Thoracic aorta (tissue), 2 donors: ENCODE results near the gene NBEAL2. TPM values are rescaled to one million over a fixed set of nuclear protein-coding genes. Genes with fewer than 3 reads are reported as not detected.

Experiments used
- ATAC-seq: fragments of 150-250 bp; one replicate; pipeline ENCODE4 v1.8.0; 2017; ENCODE audit warnings: low read depth; ENCODE audit not compliant: insufficient number of reproducible peaks, low FRiP score
- DNase-seq: peaks from one replicate; pipeline ENCODE4 v3.0.0-alpha.2; 2020; ENCODE audit warnings: low spot score
- H3K27ac ChIP-seq, 2 donors: fragments of 200-600 bp; sonication (generic); 1 replicate in 1 of 2; 2 replicates in 1 of 2; pipeline ENCODE4 v1.5.1; 2016; ENCODE audit warnings: mild to moderate bottlenecking in 2 of 2, moderate library complexity in 2 of 2
- H3K27me3 ChIP-seq: fragments of 200-600 bp; sonication (generic); replicated peaks from 2 replicates; pipeline ENCODE4 v1.6.0; 2016; ENCODE audit warnings: mild to moderate bottlenecking; ENCODE audit not compliant: insufficient read depth
- H3K36me3 ChIP-seq: fragments of 200-600 bp; sonication (generic); one replicate; pipeline ENCODE4 v1.5.1; 2016
- H3K4me1 ChIP-seq, 2 donors: fragments of 200-600 bp; sonication (generic); 1 replicate in 1 of 2; 2 replicates in 1 of 2; pipeline versions ENCODE4 v1.5.1 to v1.6.0; 2016; ENCODE audit warnings: low read depth in 2 of 2, mild to moderate bottlenecking in 1 of 2; ENCODE audit not compliant: control insufficient read depth in 1 of 2
- H3K4me3 ChIP-seq: fragments of 200-600 bp; sonication (generic); 2 replicates; pipeline ENCODE4 v1.5.1; 2016; ENCODE audit warnings: mild to moderate bottlenecking
- H3K9me3 ChIP-seq: fragments of 200-600 bp; sonication (generic); 2 replicates; pipeline ENCODE4 v1.5.1; 2016
- total RNA-seq, 2 donors: library from RNA; depleted of rRNA; stranded (reverse); fragments of >200 nt; gene quantifications; one replicate each; pipeline versions ENCODE4 v1.1.0 to v1.2.3, GENCODE V29; 2016
- TF ChIP-seq, protein P1 (sequence below): fragments of 200-600 bp; sonication (generic); IDR thresholded peaks from one replicate; pipeline ENCODE4 v1.5.1; 2019; ENCODE audit warnings: antibody characterized with exemption

The NBEAL2 gene
- total RNA-seq, 2 donors from 2014 or later = 39.7 to 48.7 TPM

DNA sequence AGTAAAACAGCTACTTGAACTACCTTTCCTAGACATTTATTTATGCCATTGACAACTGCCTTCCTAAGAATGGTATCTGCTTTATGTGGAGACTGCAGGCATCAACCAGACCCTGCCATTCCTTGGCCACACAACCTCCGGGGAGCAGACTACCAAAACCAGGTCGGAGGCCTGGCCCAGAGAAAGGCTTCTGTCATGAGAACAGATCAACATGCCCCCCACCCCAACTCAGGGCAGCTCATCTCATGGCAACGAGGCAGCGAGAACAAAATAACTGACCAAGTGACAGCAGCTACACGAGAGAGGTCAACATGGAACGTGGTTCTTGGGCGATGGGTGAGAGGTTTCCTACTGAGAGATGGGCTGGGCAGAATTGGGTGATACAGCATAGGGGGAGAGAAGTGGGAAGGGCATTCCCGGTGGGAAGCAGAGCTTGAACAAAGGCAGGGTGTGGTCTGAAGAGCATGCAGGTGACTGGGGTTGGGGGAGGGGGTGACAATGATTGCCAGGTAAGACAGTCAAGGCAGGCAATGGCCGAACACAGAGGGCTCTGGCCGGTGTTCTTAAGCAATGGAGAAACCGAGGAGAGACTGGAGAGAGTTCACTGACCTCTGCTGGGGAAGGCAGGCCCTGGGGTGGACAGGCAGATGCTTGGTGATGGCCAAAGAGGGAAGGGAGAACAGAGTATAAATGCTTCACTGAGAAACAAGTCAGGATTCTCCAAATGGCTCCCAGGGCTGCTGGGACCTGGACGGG lies 36.8 kb upstream of the NBEAL2 start:
- peaks cover 10% of the 10 kb centered on the region for H3K36me3 ChIP-seq
- DNase-seq = no peak
- H3K4me3 ChIP-seq = no peak overlapping the region
- H3K4me1 ChIP-seq = peaks cover 14 to 38% of the 10 kb centered on the region in 2 donors
- TF ChIP-seq, protein P1, sequence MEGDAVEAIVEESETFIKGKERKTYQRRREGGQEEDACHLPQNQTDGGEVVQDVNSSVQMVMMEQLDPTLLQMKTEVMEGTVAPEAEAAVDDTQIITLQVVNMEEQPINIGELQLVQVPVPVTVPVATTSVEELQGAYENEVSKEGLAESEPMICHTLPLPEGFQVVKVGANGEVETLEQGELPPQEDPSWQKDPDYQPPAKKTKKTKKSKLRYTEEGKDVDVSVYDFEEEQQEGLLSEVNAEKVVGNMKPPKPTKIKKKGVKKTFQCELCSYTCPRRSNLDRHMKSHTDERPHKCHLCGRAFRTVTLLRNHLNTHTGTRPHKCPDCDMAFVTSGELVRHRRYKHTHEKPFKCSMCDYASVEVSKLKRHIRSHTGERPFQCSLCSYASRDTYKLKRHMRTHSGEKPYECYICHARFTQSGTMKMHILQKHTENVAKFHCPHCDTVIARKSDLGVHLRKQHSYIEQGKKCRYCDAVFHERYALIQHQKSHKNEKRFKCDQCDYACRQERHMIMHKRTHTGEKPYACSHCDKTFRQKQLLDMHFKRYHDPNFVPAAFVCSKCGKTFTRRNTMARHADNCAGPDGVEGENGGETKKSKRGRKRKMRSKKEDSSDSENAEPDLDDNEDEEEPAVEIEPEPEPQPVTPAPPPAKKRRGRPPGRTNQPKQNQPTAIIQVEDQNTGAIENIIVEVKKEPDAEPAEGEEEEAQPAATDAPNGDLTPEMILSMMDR = no peak
- H3K9me3 ChIP-seq = no peaks in the 10 kb centered on the region
- H3K27me3 ChIP-seq = no peaks in the 10 kb centered on the region
- no peak overlapping the region for H3K27ac ChIP-seq
- ATAC-seq = no peak

DNA sequence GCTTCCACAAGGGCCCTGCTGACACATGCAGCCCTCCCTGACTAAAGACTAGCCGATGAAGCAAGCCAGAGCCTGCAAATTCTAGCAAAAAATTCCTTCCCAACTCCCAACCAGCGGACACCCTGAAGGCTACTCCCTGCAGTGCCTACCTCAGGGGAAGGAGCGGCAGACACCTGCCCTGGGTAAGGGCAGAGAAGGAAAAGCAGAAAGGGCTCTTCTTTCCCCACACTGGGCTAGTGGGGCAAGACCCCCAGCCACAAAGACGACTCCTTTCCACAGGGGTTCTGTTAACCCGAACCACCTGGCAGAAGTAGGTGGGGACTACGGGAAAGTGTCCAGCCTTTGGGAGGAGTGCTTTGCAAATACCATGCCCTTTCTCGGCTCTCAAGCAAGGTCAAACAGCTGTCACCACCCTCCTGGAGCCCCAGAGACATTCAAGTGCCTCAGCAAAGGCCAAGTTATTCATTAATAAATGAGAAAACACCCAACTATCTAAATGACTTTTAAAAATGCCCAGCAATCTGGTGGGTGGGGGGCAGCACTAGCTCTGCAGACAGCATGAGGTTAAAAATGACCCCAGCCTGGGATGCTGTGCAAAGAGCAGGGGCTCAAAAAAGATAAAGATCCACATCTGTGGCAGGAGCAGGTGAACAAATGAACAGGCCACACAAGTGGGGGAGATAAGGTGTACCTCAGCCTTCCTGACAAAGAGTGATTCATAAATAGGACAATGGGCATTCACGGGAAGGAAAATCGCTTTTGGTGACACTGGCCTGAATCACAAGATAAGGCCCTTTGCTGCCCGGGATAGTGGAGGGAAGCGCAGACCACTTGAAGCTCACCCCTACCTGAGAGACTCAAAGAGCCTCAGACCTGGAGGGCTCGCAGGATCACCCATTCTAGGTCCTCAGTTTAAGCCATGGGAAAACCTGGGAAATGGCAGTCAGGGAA lies 36.0 kb upstream of the NBEAL2 start:
- H3K4me1 ChIP-seq = peaks cover 22 to 46% of the 10 kb centered on the region in 2 donors
- H3K4me3 ChIP-seq = no peak overlapping the region
- DNase-seq (no peak), ATAC-seq (no peak)
- no peaks in the 10 kb centered on the region for H3K27me3 ChIP-seq
- peak overlapping the region in 1 of 2 donors; percentile 7 for H3K27ac ChIP-seq
- TF ChIP-seq, protein P1 = no peak
- H3K9me3 ChIP-seq = no peaks in the 10 kb centered on the region
- H3K36me3 ChIP-seq = peaks cover 10% of the 10 kb centered on the region

DNA sequence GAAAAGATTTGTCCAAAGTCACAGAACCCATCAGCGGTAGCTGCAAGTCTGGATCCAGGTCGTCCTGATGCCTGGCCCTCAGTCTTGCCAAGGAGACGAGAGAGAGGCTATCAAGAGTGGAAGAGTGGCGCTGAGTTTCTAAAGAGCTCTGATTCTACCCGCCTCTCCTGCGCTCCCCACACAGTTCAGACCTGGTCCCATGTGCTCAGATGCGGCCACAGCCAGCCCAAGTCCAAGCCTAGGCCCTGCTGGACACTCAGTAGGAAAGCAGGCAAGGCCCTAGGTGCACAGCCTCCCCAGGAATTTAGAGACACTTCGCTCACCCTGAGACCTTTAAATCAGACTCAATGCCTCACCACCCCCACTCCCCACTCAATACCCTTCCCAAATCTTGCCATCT lies 35.3 kb upstream of the NBEAL2 start:
- H3K27ac ChIP-seq = no peak overlapping the region
- no peak overlapping the region for H3K4me3 ChIP-seq
- peaks cover 10% of the 10 kb centered on the region for H3K36me3 ChIP-seq
- H3K9me3 ChIP-seq = no peaks in the 10 kb centered on the region
- DNase-seq (no peak), ATAC-seq (no peak)
- no peaks in the 10 kb centered on the region for H3K27me3 ChIP-seq
- peaks cover 29 to 53% of the 10 kb centered on the region in 2 donors for H3K4me1 ChIP-seq
- TF ChIP-seq, protein P1 = no peak

DNA sequence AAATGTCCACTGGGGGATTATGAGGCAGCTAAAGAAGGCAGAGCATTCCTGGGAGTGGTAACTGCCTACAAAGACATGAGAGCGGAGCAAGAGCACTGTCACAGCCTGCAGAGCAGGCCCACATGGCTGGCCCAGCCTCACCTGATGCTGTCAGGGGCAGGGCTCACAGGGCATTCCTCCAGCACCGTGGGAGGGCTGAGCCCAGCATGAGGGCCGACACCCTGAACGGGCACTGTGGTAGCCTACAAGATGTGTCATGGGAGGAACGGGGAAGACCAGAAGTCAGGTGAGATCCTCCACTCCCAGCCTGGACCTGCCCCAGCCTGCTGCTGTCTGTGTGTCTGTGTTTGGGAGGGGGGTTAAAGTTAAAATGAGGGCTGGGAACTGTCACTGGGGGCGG lies 33.0 kb upstream of the NBEAL2 start:
- DNase-seq (no peak), ATAC-seq (no peak)
- Histone ChIP-seq H3K27ac (peak overlapping the region in 1 of 2 donors; percentile 66), H3K36me3 (no peaks in the 10 kb centered on the region), H3K27me3 (no peaks in the 10 kb centered on the region), H3K4me3 (no peak overlapping the region), H3K9me3 (no peaks in the 10 kb centered on the region), H3K4me1 (peaks cover 44 to 69% of the 10 kb centered on the region in 2 donors)
- TF ChIP-seq, protein P1 = no peak
